ENCODE data around the gene KPNB1. TPM values are rescaled to one million over a fixed set of nuclear protein-coding genes. Genes with fewer than 3 reads are reported as not detected.
A peak's percentile ranks its signal among the peaks of the same experiment; 100 is the strongest.

The KPNB1 gene
- total RNA-seq, 4 donors from 2014 or later: 72.3 to 276 (median 135) TPM

DNA sequence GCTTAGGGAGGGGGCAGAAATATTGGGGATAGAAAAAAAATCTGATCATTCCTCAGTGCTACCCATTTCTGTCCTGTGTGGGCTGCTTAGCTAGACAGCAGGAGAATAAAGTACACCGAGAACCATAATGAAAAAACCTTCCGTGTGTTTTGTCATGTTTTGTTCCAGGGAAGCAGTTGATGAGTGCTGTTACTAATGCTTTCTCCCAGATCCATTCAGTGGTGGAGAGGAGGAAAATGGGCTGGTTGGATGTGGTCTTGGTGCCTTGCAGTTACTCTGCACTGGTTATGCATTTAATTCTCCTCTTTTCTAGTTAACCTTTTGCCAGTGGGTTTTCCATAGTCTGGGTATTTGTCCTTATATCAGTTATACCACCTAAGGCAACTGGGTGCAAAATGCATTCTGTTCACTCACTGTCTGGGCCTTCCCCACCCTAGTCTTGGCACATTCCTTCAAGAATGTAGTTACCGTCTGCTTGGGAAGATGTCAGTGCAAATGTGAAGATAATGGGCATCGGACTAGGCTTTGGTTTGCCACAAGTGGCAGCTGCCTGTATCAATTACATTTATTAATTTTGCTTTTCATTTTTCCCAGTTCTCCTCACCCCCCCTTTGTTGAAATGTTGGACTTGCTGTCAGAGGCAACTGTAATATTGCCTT, 34.9 kb downstream of the KPNB1 start:
- no peaks in the 10 kb centered on the region for H3K27me3 ChIP-seq
- no peak overlapping the region for H3K4me3 ChIP-seq
- TF ChIP-seq, protein P1, sequence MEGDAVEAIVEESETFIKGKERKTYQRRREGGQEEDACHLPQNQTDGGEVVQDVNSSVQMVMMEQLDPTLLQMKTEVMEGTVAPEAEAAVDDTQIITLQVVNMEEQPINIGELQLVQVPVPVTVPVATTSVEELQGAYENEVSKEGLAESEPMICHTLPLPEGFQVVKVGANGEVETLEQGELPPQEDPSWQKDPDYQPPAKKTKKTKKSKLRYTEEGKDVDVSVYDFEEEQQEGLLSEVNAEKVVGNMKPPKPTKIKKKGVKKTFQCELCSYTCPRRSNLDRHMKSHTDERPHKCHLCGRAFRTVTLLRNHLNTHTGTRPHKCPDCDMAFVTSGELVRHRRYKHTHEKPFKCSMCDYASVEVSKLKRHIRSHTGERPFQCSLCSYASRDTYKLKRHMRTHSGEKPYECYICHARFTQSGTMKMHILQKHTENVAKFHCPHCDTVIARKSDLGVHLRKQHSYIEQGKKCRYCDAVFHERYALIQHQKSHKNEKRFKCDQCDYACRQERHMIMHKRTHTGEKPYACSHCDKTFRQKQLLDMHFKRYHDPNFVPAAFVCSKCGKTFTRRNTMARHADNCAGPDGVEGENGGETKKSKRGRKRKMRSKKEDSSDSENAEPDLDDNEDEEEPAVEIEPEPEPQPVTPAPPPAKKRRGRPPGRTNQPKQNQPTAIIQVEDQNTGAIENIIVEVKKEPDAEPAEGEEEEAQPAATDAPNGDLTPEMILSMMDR (IDR thresholded peaks at IDR 0.05): no peak
- TF ChIP-seq POLR2A (IDR thresholded peaks at IDR 0.05): no peak
- H3K9me3 ChIP-seq: no peaks in the 10 kb centered on the region
- H3K36me3 ChIP-seq: peaks cover 0 to 37% (median 0%) of the 10 kb centered on the region in 3 donors
- no peak overlapping the region for H3K27ac ChIP-seq
- DNase-seq: no peak
- no peaks in the 10 kb centered on the region for H3K4me1 ChIP-seq

DNA sequence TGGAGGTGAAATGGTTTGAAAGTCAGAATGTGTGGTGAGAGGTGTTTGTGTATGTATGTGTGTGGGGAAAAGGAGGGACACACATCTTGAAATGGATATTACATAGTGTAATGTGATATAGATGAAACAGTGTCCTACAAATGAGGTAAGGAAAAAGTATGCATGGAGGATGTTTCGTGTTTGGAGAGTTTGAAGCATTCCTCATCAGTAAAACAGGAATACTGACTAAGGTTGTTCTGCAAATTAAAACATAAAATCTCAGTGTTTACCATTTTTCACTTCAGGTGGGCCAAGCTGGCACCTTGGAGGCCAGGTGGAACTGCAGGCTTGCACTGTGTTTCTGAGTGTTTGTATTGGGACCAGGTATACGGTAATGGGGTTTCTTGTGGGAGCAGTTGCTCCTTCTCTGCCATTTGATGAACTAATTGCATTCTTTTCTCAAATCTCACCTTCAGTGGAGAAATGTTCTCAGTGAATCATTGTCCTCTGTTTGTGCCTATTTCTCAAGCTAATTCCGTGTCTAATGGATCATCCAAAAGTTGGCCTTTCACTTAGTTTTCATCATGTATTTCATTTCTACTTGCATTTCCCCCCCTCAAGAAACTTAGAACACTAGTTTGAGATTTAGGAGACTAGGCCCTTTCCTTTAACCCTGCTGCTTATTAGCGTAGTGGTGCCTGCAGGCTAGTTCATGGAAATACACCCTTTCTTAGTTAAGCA, 36.0 kb downstream of the KPNB1 start:
- Histone ChIP-seq H3K27me3 (no peaks in the 10 kb centered on the region), H3K36me3 (peaks cover 0 to 27% (median 0%) of the 10 kb centered on the region in 3 donors), H3K4me1 (no peaks in the 10 kb centered on the region), H3K27ac (peak overlapping the region in 1 of 4 donors; percentile 17), H3K9me3 (no peaks in the 10 kb centered on the region), H3K4me3 (no peak overlapping the region)
- DNase-seq: no peak
- TF ChIP-seq, protein P1 (IDR thresholded peaks at IDR 0.05): no peak
- no peak for TF ChIP-seq POLR2A (IDR thresholded peaks at IDR 0.05)

- Histone ChIP-seq H3K9me3 (no peaks in the 10 kb centered on the region), H3K4me1 (no peaks in the 10 kb centered on the region), H3K4me3 (no peak overlapping the region), H3K36me3 (peaks cover 0 to 21% (median 0%) of the 10 kb centered on the region in 3 donors), H3K27ac (no peak overlapping the region), H3K27me3 (no peaks in the 10 kb centered on the region)
- no peak for DNase-seq
- no peak for TF ChIP-seq POLR2A (IDR thresholded peaks at IDR 0.05)
- TF ChIP-seq, protein P1 (IDR thresholded peaks at IDR 0.05): no peak
These were observed 36.5 kb downstream of the KPNB1 start for GRCh38 chr17:47686276-47686635.

- H3K9me3 ChIP-seq: no peaks in the 10 kb centered on the region
- H3K27ac ChIP-seq: peak overlapping the region in 1 of 4 donors; percentile 4
- H3K4me3 ChIP-seq: no peak overlapping the region
- no peak for DNase-seq
- H3K36me3 ChIP-seq: peaks cover 0 to 16% (median 0%) of the 10 kb centered on the region in 3 donors
- H3K4me1 ChIP-seq: no peaks in the 10 kb centered on the region
- no peaks in the 10 kb centered on the region for H3K27me3 ChIP-seq
- TF ChIP-seq POLR2A (IDR thresholded peaks at IDR 0.05): no peak
- TF ChIP-seq, protein P1 (IDR thresholded peaks at IDR 0.05): no peak
These were observed 37.1 kb downstream of the KPNB1 start for GRCh38 chr17:47686664-47687327.

- Histone ChIP-seq H3K27me3 (no peaks in the 10 kb centered on the region), H3K4me1 (no peaks in the 10 kb centered on the region), H3K4me3 (no peak overlapping the region), H3K27ac (peak overlapping the region in 1 of 4 donors; percentile 4), H3K36me3 (peaks cover 0 to 11% (median 0%) of the 10 kb centered on the region in 3 donors), H3K9me3 (no peaks in the 10 kb centered on the region)
- no peak for TF ChIP-seq POLR2A (IDR thresholded peaks at IDR 0.05)
- TF ChIP-seq, protein P1 (IDR thresholded peaks at IDR 0.05): no peak
- no peak for DNase-seq
These were observed 37.6 kb downstream of the KPNB1 start for GRCh38 chr17:47687328-47687690.

Measured in Peyer's patch (tissue), 4 donors.